GM23338 (cell line): ENCODE results near the gene CALCOCO1. TPM values are rescaled to one million over a fixed set of nuclear protein-coding genes. Genes with fewer than 3 reads are reported as not detected.

Experiments
- ATAC-seq: fragments of 200-7000 bp; cut with Tn5 transposase; 3 replicates; pipeline ENCODE4 v1.9.1; 2020
- DNase-seq: peaks from one replicate; pipeline ENCODE4 v3.0.0-alpha.2; 2015; ENCODE audit warnings: low spot score
- H2AFZ ChIP-seq: fragments of 200-600 bp; sonication (generic); 2 replicates; pipeline ENCODE4 v1.8.0; 2016; ENCODE audit warnings: antibody characterized with exemption, mild to moderate bottlenecking, moderate library complexity
- H3F3A ChIP-seq: fragments of 200-600 bp; sonication (generic); replicated peaks from 2 replicates; pipeline ENCODE4 v1.8.0; 2017; ENCODE audit warnings: antibody characterized with exemption, mixed run types, low read depth
- H3K27ac ChIP-seq: fragments of 200-600 bp; sonication (generic); 2 replicates; pipeline ENCODE4 v1.6.1; 2016; ENCODE audit warnings: low read depth
- H3K27me3 ChIP-seq: fragments of 200-600 bp; sonication (generic); 2 replicates; pipeline ENCODE4 v1.8.0; 2016; ENCODE audit warnings: mild to moderate bottlenecking, mixed run types, moderate library complexity; ENCODE audit not compliant: insufficient read depth
- H3K36me3 ChIP-seq: fragments of 200-600 bp; sonication (generic); 2 replicates; pipeline ENCODE4 v1.8.0; 2016; ENCODE audit warnings: mild to moderate bottlenecking; ENCODE audit not compliant: insufficient read depth
- H3K4me1 ChIP-seq: fragments of 200-600 bp; sonication (generic); 2 replicates; pipeline ENCODE4 v1.8.0; 2016; ENCODE audit warnings: mild to moderate bottlenecking, moderate library complexity; ENCODE audit not compliant: insufficient read depth
- H3K4me2 ChIP-seq: fragments of 200-600 bp; sonication (generic); 2 replicates; pipeline ENCODE4 v1.7.1; 2017; ENCODE audit warnings: mixed run types
- H3K4me3 ChIP-seq: fragments of 200-600 bp; sonication (generic); 2 replicates; pipeline ENCODE4 v1.6.1; 2016; ENCODE audit warnings: mixed run types
- H3K79me2 ChIP-seq: fragments of 200-600 bp; sonication (generic); replicated peaks from 2 replicates; pipeline ENCODE4 v1.8.0; 2017; ENCODE audit warnings: mild to moderate bottlenecking; ENCODE audit not compliant: insufficient read depth
- H3K9me2 ChIP-seq: fragments of 200-600 bp; sonication (generic); 2 replicates; pipeline ENCODE4 v1.8.0; 2017; ENCODE audit not compliant: insufficient read depth
- H4K20me1 ChIP-seq: fragments of 200-600 bp; sonication (generic); replicated peaks from 2 replicates; pipeline ENCODE4 v1.8.0; 2017; ENCODE audit warnings: mild to moderate bottlenecking; ENCODE audit not compliant: insufficient read depth
- H3K27ac Mint-ChIP-seq: 2 replicates; pipeline ENCODE4 v1.8.0; 2020; ENCODE audit warnings: inconsistent platforms, mild to moderate bottlenecking, moderate library complexity, mixed read lengths
- H3K27me3 Mint-ChIP-seq: 3 replicates; pipeline ENCODE4 v1.8.0; 2022; ENCODE audit warnings: low read depth, mild to moderate bottlenecking, moderate library complexity, mixed read lengths, inconsistent platforms; ENCODE audit not compliant: insufficient read depth, poor library complexity
- H3K36me3 Mint-ChIP-seq: 3 replicates; pipeline ENCODE4 v1.8.0; 2021; ENCODE audit warnings: low read depth, mild to moderate bottlenecking, inconsistent platforms, moderate library complexity, mixed read lengths
- H3K4me1 Mint-ChIP-seq: 3 replicates; pipeline ENCODE4 v1.8.0; 2020; ENCODE audit warnings: mild to moderate bottlenecking, inconsistent platforms, mixed read lengths
- H3K4me3 Mint-ChIP-seq: 3 replicates; pipeline ENCODE4 v1.8.0; 2021; ENCODE audit warnings: moderate library complexity, mild to moderate bottlenecking, inconsistent platforms, mixed read lengths
- H3K9me3 Mint-ChIP-seq: 3 replicates; pipeline ENCODE4 v1.8.0; 2020; ENCODE audit warnings: moderate library complexity, mild to moderate bottlenecking, inconsistent platforms, mixed read lengths
- EZH2phosphoT487 ChIP-seq: fragments of 200-600 bp; sonication (generic); IDR thresholded peaks from one replicate; pipeline ENCODE4 v1.8.1; 2018; ENCODE audit warnings: antibody characterized with exemption; ENCODE audit not compliant: unreplicated experiment
- NANOG ChIP-seq: IDR thresholded peaks from 2 replicates; pipeline ENCODE4 v1.6.1; 2016; ENCODE audit warnings: antibody characterized with exemption, borderline replicate concordance
- POLR2AphosphoS5 ChIP-seq: IDR thresholded peaks from 2 replicates; pipeline ENCODE4 v1.6.1; 2016; ENCODE audit warnings: antibody characterized with exemption, low read depth
- ZNF114 ChIP-seq: fragments of 250-450 bp; sonication (Bioruptor Pico); IDR thresholded peaks from 2 replicates; pipeline ENCODE4 v1.5.0; 2020; ENCODE audit warnings: mild to moderate bottlenecking, moderate library complexity
- polyA plus RNA-seq: library from polyadenylated mRNA; unstranded; fragments of >200 nt; fragmentation: Nextera tagmentation; extraction: Ambion mirVana; gene quantifications from 2 replicates; pipeline ENCODE4 v1.2.1, GENCODE V29; 2016
- total RNA-seq: library from RNA; depleted of rRNA; stranded (reverse); fragments of >200 nt; shearing (Covaris generic); gene quantifications from 2 replicates; pipeline ENCODE4 v1.2.3, GENCODE V29; 2014
- TF ChIP-seq, protein P1 (sequence below): fragments of 250-450 bp; sonication (Bioruptor Pico); IDR thresholded peaks from 2 replicates; pipeline ENCODE4 v1.5.0; 2020; ENCODE audit warnings: mild to moderate bottlenecking, moderate library complexity
- TF ChIP-seq, protein P2 (sequence below): IDR thresholded peaks from 2 replicates; pipeline ENCODE4 v1.6.1; 2016; ENCODE audit warnings: antibody characterized with exemption

Gene CALCOCO1
- total and polyA plus RNA-seq, 2 experiments from 2014 or later = 6.5 to 20.4 TPM

DNA sequence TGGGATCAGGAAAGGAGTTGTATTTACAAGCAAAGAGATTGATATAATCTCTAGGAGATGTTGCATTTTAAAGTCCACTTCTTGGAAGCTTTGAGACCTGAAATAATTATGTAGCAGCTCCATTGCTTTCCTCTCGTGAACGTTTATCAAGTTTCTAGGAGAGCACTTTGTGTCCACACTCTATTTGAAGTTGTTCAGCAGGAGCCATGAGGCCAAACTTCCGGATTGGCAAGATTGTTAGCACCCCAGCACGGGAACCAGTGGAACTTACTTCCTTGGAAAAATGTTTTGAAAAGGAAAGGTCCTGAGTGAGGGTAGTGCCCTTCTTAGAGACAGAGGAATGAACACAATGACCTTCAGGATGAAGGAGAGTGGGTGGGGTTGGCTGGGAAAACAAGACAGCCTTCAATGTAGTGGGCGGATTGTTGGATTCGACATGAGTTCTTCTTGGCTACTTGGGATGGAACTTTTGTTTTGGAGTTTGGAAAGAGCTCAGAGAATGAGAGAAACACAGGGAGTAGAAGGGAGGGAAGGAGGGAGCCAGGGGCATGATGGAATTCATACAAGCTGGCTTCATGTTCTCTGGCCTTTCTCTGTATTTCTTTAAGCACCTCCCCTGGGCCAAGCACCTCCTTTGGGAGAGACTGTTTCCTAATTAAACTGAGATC lies 48.4 kb upstream of the CALCOCO1 start (continued):
- TF ChIP-seq, protein P1, sequence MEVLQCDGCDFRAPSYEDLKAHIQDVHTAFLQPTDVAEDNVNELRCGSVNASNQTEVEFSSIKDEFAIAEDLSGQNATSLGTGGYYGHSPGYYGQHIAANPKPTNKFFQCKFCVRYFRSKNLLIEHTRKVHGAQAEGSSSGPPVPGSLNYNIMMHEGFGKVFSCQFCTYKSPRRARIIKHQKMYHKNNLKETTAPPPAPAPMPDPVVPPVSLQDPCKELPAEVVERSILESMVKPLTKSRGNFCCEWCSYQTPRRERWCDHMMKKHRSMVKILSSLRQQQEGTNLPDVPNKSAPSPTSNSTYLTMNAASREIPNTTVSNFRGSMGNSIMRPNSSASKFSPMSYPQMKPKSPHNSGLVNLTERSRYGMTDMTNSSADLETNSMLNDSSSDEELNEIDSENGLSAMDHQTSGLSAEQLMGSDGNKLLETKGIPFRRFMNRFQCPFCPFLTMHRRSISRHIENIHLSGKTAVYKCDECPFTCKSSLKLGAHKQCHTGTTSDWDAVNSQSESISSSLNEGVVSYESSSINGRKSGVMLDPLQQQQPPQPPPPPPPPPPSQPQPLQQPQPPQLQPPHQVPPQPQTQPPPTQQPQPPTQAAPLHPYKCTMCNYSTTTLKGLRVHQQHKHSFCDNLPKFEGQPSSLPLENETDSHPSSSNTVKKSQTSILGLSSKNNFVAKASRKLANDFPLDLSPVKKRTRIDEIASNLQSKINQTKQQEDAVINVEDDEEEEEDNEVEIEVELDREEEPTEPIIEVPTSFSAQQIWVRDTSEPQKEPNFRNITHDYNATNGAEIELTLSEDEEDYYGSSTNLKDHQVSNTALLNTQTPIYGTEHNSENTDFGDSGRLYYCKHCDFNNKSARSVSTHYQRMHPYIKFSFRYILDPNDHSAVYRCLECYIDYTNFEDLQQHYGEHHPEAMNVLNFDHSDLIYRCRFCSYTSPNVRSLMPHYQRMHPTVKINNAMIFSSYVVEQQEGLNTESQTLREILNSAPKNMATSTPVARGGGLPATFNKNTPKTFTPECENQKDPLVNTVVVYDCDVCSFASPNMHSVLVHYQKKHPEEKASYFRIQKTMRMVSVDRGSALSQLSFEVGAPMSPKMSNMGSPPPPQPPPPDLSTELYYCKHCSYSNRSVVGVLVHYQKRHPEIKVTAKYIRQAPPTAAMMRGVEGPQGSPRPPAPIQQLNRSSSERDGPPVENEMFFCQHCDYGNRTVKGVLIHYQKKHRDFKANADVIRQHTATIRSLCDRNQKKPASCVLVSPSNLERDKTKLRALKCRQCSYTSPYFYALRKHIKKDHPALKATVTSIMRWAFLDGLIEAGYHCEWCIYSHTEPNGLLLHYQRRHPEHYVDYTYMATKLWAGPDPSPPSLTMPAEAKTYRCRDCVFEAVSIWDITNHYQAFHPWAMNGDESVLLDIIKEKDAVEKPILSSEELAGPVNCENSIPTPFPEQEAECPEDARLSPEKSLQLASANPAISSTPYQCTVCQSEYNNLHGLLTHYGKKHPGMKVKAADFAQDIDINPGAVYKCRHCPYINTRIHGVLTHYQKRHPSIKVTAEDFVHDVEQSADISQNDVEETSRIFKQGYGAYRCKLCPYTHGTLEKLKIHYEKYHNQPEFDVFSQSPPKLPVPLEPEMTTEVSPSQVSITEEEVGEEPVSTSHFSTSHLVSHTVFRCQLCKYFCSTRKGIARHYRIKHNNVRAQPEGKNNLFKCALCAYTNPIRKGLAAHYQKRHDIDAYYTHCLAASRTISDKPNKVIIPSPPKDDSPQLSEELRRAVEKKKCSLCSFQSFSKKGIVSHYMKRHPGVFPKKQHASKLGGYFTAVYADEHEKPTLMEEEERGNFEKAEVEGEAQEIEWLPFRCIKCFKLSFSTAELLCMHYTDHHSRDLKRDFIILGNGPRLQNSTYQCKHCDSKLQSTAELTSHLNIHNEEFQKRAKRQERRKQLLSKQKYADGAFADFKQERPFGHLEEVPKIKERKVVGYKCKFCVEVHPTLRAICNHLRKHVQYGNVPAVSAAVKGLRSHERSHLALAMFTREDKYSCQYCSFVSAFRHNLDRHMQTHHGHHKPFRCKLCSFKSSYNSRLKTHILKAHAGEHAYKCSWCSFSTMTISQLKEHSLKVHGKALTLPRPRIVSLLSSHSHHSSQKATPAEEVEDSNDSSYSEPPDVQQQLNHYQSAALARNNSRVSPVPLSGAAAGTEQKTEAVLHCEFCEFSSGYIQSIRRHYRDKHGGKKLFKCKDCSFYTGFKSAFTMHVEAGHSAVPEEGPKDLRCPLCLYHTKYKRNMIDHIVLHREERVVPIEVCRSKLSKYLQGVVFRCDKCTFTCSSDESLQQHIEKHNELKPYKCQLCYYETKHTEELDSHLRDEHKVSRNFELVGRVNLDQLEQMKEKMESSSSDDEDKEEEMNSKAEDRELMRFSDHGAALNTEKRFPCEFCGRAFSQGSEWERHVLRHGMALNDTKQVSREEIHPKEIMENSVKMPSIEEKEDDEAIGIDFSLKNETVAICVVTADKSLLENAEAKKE = no peak
- TF ChIP-seq POLR2AphosphoS5 = no peak
- no peak for TF ChIP-seq NANOG
- no peak for TF ChIP-seq EZH2phosphoT487

DNA sequence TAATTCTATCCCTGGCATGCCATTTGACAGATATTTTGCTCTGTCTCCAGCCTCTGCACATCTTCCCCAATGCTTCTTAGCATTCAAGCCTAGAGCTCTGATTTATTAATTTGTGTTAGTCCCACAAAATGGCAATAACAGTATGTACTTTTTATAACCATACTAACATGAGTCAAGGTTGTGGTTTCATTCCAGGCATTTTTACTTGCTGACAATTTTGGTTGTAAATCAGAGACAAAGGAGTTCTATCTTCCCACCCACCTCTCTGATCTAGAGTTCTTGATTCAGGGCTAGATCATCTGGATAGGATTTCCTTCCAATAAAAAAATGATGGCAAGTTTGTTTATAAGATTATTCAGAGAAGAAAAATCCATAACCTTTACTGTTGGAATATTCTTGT lies 43.0 kb upstream of the CALCOCO1 start:
- ATAC-seq (no peak), DNase-seq (no peak)
- Mint-ChIP-seq H3K4me1 (no peaks in the 10 kb centered on the region), H3K27ac (no peak overlapping the region), H3K27me3 (peaks cover 16% of the 10 kb centered on the region), H3K36me3 (no peaks in the 10 kb centered on the region), H3K4me3 (no peak overlapping the region), H3K9me3 (no peaks in the 10 kb centered on the region)
- no peaks in the 10 kb centered on the region for H3K36me3 ChIP-seq
- no peak overlapping the region for H3K4me3 ChIP-seq
- H3K27me3 ChIP-seq = peaks cover 48% of the 10 kb centered on the region
- H2AFZ ChIP-seq = no peak overlapping the region
- H3K79me2 ChIP-seq = no peaks in the 10 kb centered on the region
- no peaks in the 10 kb centered on the region for H3F3A ChIP-seq
- H3K4me1 ChIP-seq = no peaks in the 10 kb centered on the region
- H3K9me2 ChIP-seq = 0 out of 2 replicates have a peak, but pooled peaks cover under 1% of the 10 kb centered on the region
- no peak overlapping the region for H3K4me2 ChIP-seq
- H3K27ac ChIP-seq = no peak overlapping the region
- no peak for TF ChIP-seq NANOG
- TF ChIP-seq, protein P2, sequence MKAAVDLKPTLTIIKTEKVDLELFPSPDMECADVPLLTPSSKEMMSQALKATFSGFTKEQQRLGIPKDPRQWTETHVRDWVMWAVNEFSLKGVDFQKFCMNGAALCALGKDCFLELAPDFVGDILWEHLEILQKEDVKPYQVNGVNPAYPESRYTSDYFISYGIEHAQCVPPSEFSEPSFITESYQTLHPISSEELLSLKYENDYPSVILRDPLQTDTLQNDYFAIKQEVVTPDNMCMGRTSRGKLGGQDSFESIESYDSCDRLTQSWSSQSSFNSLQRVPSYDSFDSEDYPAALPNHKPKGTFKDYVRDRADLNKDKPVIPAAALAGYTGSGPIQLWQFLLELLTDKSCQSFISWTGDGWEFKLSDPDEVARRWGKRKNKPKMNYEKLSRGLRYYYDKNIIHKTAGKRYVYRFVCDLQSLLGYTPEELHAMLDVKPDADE = no peak
- no peak for TF ChIP-seq ZNF114
- no peak for TF ChIP-seq POLR2AphosphoS5
- no peaks in the 10 kb centered on the region; the same call in 1 of the 2 replicates for H4K20me1 ChIP-seq
